NCI-H1105 (cell line): ENCODE results near the gene PABPN1.
"Not testable (repeated sequence)": the region's sequence is repeated elsewhere in the genome, so short reads cannot be mapped to it uniquely, and the experiment has no call there.

Experiments used
- DNase-seq: peaks from one replicate; lab custom pipeline; 2025; lab: John Stamatoyannopoulos, UW

The PABPN1 gene

GRCh38 chr14:23320584-23321571 is at the start of gene PABPN1:
Gene PABPN1, plus strand, starts transcription at chr14:23321457. Its CDS starts 13 bp downstream, at chr14:23321470.
- DNase-seq, result peak; percentile 99

DNA sequence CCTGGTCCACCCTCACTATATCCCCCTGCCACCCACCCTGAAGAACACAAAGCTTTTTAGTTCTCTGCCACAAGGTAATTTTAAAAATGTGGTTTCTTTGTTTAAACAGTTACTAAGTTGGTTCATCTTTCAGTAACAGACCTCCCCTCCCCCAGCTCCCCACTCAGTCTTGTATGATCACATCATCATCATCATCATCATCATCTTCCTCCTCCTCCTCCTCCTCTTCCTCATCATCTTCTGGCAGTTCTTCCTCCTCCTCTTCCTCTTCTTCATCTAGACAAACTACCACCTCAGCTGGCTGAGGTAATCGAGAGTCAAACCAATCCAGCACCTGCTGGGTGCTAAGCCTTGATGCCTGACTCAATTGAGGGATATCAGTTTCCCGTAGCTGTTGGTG is 45.8 kb upstream of the PABPN1 start:
- DNase-seq, result no peak

- DNase-seq, result no peak
These were observed 44.1 kb upstream of the PABPN1 start for GRCh38 chr14:23277189-23277588.

DNA sequence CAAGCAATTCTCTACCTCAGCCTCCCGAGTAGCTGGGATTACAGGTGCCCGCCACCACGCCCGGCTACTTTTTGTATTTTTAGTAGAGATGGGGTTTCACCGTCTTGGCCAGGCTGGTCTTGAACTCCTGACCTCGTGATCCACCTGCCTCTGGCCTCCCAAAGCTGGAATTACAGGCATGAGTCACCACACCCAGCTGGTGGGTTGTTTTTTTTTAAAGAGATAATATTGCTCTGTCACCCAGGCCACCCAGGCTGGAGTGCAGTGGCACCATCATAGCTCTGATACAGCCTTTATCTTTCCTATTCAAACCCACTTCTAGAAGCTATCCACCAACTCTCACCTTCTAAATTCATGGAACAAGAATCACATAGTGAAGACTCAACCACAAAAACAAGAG is 43.3 kb upstream of the PABPN1 start:
- DNase-seq, result not testable (repeated sequence)

DNA sequence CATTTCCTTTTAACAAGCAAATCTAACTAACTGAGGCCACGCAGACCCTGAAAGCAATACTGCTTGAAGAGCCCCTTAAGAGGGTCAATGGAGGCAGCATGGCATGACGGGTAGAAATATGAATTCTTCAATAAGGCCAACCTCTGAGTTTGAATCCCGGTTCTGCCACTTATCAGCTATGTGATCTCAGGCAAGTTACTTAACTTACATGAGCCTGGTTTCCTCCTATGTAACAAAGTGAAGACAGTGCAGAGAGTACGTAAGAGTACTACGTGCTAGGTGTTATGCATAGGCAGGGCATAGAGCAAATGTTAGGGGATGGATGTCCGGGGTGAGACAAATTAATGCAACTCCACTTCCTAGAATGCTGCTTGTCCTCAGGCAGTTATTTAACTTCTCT is 40.0 kb upstream of the PABPN1 start:
- DNase-seq, result no peak

- DNase-seq, result no peak
These were observed 36.4 kb upstream of the PABPN1 start for GRCh38 chr14:23284654-23285529.

GRCh38 chr14:23285530-23286019 is 35.7 kb upstream of the PABPN1 start:
- no peak for DNase-seq

DNA sequence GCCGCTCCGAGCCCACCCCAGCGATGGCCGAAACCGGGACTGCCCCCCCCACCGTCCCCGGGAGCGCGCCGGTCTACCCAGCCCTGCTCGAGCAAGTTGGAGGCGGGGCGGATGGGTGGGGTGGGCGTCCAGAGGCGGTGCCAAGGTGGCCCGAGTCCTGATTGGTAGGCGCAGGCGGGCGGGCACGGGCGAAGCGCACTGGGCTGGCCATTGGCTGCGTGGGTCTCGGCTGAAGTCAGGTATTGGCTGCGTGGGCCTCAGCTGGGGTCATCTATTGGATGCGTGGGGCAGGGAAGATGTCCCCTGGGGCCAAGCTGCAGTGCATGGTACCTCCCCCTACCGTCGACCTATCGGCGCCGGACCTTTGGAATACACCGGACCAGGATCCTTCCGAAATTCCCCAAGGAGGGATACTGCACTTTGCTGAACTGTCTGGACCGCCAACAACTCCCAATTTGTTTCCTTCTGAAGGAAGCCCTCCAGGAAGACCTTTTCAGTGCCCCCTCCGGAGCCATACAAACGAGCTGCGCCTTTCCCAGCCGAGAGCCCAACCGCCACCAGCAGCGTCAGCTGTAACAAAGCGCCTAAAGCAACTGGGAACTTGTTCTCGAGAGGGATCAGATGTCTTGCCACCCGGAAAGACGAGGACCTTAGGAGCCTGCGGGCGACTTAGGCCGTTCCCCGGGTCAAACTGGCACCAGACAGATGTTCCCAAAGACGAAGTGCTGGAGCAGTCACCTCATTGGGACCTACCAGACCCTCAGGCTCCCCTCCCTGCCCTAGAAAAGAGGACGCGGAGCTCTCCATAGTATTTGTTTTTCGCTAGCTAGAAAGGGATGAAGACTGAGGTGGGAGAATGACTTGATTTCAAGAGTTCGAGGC is 35.0 kb upstream of the PABPN1 start, which contains the start of gene HOMEZ:
Gene HOMEZ (minus strand): TSS at position 113 of the 882 bp plus-strand sequence. CDS start 180 bp downstream, outside the sequence.
- DNase-seq, result peak; percentile 98

DNA sequence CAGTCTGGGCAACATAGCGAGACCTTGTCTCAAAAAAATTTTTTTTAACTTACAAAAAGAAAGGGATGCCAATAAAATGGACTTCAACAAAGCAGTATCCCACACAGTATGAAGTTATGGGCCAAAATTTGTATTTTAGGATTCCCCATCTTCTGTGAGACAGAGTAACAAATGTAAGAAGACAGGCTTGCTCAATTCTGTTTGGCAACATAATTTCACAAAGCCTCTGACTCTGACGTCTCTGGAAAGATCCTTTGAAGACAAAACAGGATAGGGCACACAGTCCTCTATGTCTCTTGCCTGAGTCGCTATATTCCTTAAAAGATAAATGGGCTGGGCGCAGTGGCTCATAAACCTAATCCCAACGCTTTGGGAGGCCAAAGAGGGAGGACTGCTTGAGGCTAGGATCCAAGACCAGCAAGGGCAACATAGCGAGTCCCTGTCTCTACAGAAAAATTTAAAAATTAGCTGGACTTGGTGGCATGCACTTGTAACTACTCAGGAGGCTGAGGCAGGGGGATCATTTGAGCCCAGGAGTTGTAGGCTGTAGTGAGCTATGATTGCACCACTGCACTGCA is 34.3 kb upstream of the PABPN1 start:
- no peak for DNase-seq

DNA sequence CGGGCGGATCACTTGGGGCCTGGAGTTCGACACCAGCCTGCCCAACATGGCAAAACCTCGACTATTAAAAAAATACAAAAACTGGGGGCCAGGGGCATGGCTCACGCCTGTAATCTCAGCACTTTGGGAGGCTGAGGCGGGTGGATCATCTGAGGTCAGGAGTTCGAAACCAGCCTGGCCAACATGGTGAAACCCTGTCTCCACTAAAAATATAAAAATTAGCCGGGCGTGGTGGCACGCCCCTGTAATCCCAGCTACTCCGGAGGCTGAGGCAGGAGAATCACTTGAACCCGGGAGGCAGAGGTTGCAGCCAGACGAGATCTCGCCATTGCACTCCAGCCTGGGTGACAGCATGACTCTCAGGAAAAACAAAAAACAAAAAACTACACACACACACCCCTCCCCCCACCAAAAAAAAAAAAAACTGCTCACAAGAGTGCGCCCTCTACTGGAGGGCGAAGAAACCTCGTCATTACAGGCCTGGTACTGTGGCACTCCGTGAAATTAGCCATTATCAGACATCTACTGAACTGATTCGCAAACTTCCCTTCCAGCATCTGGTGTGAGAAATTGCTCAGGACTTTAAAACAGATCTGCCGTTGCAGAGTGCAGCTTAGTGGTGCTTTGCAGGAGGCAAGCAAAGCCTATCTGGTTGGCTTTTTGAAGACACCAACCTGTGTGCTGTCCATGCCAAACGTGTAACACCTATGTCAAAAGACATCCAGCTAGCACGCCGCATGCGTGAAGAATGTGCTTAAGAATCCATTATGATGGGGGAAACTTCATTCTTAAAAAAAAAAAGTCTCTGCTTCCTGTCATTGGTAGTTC is 26.3 kb upstream of the PABPN1 start:
- DNase-seq, result peak; percentile 34

DNA sequence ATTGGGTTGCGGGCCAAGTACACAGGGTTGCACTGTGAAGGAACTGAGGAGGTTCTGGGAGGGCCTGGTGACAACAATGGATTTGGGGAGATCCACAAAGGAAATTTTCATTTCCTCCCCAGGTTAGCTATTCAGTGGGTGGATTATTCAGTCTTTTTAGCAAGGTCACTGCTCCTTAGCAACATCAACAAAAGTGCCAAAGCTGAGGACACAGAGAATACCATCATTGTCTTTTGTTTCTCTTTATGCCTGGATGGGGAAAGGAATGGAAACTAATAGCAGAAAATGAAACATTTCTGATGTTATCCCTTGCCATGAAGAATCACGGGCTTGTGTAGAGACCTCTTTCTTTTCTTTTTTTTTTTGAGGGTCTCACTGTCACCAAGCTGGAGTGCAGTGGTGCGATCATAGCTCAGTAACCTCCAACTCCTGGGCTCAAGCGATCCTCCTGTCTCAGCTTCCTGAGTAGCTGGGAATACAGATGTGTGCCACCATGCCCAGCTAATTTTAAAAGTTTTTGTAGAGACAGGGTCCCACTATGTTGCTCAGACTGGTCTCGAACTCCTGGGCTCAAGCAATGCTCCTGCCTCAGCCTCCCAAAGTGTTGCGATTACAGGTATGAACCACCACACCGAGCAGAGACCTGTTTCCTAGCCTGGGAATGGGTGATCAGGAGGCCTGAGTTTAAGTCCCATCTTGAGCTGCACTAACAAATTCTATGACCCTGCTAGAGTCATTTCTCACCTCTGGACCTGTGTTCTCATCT is 25.1 kb upstream of the PABPN1 start:
- no peak for DNase-seq

DNA sequence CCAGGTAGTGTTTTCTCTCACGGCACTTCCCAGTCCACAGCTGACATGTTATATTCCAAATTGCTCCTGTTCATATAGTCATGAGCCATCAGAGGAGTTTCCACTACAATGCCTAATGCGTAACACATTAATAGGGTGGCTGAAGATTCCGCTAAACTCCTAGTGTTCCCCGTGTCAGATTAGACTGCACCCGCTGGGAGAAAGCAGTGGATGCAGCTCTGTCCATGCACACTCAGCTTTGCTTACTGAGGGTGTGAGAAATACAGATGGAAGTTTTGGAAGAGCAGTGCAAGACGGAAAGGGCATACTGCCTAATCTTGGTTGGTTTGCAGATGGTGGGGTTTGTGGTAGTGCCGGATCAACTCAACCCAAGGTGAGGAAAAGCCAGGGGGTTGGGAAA is 24.2 kb upstream of the PABPN1 start:
- no peak for DNase-seq

GRCh38 chr14:23297611-23298277 is 23.5 kb upstream of the PABPN1 start:
- DNase-seq, result no peak

- DNase-seq, result no peak
These were observed 21.9 kb upstream of the PABPN1 start for GRCh38 chr14:23299211-23299957.

DNA sequence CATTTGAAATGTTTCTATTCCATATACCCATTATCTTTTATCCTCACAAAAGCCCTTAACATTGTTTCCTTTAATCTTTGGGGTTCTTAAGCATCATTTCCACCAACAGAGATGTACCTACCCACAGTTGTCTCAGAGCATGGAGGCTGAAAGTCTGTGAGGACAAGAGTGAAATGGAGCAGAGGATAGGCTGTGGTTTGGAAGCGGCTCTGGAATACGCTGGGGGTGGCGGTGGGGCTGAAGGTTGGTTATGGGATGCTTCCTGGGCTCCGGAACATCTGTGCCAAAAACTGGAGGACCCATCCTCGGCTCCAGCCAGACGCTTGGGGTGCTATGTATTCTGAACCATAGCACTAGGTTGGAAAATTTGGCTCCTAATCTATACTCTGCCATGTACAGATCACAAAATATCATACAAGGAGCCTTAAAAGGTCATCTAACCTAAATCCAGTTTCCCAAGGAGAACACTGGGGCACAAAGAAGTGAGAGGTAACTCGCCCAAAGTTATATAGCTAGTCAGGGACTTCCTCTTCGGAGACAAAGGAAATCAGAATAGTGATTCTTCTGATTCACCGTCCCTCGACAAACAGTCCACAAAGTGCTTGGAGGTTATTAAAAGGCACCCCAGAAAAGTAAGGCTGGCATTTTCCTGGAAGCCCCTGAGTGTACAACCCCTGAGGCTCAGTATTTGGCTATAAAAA is 21.1 kb upstream of the PABPN1 start:
- no peak for DNase-seq

DNA sequence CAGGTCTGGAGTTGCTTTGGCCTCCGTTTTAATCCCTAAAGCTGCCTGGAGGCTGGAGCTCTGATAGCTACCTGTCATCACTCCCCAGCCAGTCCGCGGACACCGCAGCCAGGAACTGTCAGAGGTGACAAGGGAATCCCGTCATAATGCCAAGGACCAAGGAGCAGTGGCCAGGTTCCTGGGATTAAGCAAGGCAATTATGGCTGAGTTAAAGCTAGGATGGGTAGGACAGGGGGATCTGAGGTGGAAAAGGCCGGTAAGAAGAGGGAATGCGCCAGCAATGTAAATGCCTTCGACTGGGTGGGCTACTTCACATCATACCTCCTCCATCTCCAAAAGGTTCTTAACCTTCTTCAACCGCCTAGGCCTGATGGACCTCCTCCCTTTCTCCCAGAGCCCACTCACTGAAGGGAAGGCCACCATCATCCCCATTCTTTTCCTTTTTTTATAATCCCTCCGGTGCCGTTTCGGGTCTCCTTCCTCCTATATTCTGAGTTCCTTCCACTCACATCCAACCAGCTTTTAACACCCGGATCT is 20.5 kb upstream of the PABPN1 start:
- DNase-seq, result no peak
